GM21619 (cell line): ENCODE data around the gene THADA.

ENCODE experiments used
- ATAC-seq: cut with Tn5 transposase; IDR thresholded peaks from one replicate; pipeline ENCODE4 v1.9.1; 2021; ENCODE audit not compliant: unreplicated experiment

THADA gene

DNA sequence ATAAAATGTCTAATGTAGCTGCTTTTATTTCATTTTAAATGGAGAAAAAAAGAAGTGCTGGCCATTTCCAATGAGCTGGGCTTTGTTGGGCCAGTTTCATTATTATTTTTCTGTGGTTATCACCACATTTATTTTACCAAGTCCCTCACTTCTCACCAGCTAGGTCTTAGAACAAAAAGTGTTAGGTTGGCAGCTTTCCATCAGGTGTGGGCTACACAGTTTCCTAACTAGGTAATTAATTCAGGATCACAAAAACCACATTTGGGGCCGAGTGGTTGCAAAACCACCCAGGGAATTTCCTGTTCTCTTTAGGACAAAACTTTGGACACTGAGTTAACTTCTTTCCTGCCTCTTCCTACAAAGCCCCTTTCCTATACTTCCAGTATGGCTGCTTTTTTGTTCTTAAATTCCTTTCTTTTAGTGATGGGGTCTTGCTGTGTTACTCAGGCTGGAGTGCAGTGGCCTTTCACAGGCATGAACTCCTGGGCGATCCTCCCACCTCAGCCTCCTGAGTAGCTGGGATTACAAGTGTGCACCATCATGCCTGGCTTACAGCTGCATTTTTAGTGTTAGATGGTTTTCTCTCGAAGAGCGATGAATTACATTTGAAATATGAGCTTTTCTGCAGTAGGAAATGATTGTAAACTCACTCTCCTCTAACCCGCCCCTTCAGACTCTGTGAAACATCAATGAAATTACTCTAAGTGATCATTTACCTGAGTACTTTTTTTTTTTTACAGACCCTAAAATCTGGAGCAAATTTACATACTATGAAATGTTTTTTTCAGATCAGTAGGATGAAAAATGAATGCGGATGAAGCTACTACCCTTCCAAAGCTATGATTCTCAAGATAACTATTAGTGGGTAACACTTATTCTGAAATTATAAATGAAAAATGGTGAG is 366.8 kb downstream of the THADA start:
- no peak for ATAC-seq

DNA sequence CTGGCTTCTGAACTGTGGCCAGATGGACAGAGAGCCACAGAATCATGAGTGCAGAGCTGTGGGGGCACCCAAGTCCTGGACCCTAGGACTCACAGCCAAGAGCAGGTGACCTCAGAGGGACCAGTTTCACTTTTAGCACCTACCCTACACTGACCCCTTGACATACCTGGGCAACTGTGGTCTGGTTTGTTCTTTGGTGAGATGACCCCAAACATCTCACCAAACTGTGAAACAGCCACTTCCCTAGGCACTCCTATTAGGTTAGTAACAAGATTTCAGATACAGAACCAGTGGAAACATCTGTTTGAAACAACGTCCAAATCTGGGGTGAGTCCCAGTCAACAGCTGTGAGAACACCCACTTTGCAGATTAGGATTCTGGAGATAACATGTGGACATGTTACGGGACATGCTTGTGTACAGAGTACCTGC is 367.5 kb downstream of the THADA start:
- ATAC-seq = no peak

DNA sequence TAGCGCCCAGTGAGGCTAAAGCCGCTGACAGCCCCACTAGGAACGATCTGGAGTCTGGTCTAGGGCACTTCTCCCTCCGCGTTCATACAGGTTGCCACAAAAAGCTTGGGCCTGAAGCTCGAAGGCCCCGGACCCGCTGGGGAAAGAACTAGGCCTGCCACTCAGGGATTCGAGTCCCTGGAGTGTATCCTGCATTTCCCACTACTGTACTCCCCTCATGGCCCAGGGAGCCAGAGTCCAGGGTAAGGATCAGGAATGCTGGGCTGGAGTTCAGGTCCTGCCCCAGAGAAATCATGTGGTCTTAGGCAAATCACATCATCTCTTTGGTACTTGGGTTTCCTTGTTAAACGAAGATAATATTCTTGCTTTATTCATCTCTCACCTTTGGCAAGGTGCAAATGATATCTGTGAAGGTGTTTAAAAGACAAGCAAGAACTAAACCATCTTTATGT is 368.0 kb downstream of the THADA start:
- no peak for ATAC-seq

DNA sequence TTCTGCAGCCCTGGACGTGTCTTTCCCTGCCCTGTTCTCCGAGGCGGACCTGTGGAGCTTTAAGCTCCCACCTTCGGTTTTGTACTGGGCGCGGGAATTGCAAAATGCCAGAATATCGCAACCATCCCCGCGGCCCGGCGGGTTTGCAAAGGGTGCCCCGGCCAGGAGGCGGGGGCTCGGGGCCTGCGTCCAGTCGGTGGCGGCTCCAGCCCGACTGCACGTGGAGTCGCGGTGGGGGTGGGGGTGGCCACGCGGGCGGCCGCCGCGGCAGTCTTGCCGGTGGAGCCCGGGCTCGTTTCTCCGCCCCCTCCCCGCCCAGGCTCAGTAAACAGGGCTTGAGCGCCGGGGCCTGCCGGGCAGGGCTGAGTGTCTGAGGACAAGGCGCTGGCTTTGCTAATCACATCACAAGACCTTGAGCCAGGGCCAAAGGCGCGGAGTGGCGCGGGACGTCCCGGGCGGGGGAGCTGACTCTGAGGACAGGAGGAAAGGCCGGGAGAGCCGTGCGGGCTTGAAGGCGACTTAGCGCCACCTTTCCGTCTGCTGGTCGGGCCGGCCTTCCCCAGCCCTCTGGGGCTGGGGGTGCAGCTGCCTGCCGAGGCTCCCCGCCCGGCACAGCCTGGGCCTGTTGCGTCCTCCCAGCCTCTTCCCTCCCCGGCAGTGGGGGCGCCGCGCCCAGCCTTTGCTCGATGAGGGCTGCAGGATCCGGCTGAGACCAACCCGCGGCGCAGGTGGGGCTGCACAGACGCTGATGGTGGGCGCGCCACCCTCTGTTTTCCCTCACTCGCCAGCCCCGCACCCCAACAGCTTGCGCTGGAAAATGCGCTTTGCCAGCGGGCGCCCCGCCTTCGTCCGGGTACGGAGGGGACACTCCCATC is 368.6 kb downstream of the THADA start:
- ATAC-seq = no peak

DNA sequence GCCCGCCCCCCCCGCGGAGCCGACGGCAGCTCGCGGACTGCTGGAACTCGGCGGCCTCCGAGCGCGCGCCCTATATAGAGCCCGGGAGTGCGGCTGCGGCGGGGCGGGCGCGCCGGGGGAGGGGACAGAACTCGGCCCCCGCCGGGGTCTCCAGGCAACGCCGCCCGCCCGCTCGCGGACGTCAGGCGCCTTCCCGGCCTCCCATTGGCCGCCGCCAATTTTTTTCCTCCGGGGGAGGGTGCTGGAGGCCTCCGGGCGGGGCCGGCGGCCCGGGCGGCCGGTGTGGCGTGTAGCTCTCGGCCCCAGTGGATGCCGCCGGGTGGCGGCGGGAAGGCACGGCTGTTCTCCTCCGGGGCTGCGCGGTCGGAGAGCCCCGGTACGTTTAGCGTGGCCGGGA is 369.3 kb downstream of the THADA start, which contains the start of gene ZFP36L2:
Gene ZFP36L2 (minus strand): TSS at position 49 of the 397 bp plus-strand sequence. CDS start 291 bp downstream, outside the sequence.
- ATAC-seq = peak; percentile 51

DNA sequence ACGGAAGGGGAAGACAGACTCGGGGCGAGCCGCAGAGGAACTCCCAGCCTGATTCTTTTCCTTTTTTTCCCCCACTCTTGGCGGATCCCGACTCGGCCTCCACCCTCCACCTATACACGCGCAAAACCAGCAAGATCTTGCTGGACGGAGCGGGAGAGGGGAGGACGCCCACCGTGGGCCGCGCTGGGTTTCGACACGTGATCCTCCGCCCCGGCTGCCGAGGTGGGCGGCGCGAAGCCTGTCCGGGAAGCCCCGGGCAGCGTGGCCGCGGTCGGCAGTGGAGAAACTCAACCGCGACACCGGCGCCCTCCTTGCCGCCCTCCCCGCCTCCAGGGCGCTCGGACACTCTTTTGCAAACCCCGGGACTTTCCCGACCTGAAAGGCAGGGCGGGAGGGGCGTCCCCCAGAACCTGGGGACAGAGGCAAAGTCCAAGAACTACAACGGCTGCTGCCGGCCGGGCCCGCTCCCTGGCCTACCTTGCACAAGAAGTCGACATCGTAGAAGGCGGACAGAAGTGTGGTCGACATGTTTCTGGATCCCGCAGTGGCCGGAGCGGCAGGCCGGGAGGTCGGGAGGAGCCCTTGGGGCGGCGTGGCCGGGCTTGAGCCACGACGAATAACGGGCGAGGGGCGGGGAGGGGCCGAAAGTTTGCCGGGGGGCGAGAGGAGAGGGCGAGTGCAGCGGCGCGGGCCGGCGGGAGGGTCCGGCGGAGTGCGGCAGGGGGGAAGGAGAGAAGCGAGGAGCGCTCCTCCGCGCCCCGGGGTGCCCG is 369.9 kb downstream of the THADA start:
- ATAC-seq = peak; percentile 29

DNA sequence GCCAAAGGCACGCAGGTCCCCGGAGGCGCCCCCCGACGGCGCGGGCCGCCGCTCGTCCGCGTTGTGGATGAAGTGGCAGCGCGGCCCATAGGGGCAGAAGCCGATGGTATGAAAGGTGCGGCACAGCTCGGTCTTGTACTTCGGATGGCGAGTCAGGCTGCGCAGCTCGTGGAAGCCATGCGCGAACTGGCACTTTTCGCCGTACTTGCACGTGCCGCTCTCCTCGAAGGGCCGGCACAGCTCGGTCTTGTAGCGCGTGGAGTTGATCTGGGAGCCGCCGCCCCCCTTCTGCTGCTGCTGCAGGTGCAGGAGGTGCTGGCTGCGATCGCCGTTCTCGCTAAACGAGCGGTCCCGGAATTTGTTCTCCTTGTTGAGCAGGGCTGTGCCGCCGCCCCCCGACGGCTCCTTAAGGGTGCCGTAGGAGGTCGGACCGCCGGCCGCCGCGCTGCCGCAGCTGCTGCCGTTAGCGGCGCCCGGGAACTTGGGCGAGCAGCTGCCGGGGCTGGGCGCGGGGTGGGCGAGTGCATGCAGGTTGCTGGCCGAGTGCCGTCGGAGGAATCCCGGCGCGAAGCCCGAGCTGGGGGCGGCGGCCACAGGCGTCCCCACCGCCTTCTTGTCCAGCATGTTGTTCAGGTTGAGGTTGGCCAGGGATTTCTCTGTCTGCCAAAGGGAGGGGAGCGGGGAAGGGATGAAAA is 370.6 kb downstream of the THADA start:
- ATAC-seq = no peak

DNA sequence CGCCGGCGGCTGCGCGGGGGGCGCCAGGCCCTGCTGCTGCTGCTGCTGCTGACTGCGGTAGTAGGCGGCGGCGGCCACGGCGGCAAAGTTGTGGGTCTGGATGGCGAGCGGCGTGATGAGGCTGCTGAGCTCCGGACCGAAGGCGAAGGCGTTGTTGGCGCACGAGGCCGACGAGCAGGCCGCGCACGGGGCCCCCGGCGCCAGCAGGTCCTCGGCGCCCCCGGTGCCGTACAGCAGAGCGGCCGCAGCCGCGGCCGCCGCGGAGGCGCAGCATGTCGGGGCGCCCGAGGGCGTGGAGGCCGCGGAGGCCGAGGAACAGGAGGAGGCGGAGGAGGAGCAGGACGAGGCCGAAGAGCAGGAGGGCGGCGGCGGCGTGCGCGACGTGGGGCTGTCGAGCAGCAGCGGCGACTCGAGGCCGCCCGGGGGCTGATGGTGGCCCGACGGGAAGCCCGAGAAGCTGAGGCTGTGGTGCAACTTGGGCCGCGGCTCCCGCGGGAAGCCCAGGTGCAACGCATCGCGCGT is 371.2 kb downstream of the THADA start:
- no peak for ATAC-seq

DNA sequence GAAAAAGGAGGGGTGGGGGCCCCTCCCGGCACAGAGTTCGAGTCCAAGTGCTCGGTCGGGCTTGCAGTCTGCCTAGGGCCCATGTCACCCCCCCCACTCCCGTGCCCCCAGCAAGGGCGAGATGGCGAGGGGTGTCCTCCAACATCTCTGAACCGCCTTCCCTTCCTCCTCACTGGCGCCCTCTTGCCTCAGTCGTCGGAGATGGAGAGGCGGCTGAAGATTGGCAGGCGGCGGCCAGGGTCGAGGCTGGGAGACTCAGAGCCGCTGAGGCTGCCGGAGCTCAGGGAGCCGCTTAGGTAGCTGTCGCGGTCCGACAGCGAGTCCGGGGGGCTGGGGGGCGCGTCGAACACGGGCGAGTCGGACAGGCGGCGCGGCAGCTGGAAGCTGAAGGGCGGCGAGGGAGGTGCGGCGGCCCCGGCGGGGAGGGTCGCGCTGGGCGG is 371.7 kb downstream of the THADA start:
- ATAC-seq = no peak

DNA sequence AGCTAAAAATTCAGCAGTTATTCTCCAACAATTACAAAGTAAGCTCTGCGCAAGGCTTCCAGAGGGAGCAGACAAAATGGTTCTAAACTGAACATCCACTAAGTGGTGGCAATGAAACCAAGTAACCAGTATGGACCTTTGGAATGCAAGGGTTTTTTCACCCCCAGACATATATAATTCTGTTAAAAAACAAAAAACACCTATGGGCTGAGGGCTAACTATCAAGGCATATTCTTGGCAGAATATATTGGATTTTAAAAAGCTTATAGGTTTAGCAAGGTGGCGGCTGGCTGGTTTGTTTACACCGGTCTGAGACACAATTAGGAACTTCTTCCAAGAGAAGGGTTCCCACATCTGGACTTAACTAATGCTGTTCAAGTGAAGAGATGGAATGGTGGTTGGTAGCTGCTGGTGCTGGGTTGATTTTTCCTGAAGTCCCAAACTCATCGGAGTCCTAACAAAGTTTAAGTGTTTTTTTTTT is 372.3 kb downstream of the THADA start:
- ATAC-seq = no peak

DNA sequence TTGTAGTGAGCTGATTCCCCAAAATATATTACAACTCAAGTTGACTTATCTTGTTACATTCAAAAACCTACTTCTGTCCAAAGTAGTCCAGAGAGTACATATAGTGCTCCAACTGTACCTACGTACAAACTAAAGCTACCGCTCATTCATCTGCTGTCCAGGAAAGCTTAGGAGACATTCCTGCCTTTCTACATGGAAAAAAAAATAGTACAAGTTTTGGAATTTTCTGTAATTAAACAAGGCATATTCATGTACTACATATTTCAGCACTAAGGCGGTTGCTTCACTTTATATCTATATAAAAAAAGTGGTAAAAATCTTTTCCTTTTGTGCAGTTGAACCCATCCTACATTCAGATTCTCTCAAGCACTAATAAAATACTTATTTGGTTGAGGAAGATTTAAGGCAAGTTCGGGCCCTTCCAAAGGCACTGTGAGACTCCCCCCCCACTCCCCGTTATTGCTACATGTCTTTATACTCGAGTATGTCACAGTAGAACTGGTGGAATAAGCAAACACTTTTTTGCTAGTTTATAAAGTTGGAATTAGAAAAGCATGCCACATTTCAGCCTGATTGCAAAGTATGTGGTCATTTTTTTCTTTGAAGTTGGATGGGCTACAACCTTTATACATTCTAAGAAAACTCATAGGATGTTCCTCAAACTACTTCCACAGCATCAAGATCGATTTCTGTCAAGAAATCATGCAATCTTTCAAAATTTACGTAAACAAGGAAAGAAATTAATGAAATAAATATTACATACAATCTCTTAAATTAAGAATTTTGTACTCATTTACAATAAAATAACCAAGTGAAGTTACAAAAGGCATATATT is 373.1 kb downstream of the THADA start:
- ATAC-seq = no peak

DNA sequence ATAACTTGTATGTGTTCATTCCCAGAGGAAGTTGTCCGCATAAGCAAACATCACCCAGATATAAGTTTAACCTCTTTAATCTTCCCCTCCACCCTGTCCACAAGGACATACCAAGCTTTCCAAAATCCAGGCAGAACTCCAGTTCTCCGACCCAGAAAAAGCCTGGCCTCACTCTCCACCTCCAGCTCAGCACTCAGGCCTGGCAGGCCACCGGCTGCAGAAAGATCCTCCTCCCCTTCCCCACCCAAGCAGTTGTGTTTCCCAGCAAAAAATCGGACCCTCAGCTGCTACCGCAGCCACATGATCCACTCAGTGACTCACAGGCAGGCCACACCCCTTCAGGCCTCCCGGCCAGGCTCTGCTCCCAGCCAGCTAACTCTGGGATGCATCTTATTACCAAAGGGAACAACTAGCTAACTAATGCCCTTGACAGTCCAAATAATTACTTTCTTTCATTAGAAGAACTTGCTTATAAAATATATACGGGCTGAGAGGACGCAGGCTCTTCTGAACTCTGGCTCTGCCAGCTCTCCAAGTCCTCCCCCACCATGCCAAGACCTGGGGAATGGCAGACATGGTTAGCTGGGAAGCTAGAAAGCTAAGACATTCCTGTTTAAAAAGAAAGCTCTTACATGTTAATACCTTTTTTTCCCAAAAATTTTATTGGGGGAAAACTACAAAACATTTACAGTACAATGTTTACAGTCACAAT is 373.9 kb downstream of the THADA start:
- ATAC-seq = no peak

DNA sequence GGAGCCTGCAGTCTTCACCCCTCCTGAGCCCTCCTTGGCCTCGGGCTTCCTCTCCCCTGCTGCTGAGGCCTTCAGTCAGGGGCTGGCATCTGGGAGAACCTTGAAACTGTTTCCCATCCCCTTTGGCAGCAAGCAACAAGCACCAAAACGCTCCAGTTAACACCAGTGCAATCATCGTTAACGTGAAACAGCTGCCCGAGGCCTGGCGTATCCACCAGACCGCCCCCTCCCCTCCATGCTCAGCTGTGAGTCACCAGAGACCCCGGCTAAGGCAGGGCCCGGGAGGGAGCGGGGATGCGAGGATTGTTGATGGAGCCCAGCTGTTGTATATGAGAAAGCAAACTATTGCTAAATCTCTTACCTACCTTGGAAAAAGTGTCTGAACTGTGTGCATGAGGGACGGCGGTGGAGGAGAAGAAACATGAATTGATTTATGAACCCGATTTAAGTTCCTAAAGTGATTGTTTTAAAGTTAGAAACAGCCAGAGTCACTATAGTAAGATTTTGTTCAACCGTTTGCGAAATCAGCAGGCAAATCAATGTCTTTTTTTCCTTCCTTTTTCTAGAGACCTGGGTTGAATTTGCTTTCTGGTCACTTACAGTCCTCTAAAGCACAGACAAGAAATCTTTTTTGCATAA is 374.6 kb downstream of the THADA start:
- no peak for ATAC-seq

DNA sequence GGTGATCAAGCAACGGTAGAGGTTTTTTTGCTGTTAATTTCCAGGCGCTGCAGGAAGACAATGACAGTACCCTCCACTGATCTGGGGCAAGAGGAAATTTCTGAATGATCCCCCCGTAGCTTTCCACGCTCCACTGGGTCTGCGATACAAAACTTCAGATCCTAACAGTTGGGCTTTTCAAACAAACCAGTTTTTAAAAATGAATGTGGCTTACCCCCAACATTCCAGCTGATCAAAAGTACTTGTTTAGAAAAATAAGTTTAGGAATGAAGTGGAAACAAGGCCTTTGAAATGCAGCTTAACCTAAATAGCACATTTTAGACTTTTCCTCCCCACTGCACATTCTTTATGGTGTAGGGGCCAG is 375.1 kb downstream of the THADA start:
- ATAC-seq = no peak

DNA sequence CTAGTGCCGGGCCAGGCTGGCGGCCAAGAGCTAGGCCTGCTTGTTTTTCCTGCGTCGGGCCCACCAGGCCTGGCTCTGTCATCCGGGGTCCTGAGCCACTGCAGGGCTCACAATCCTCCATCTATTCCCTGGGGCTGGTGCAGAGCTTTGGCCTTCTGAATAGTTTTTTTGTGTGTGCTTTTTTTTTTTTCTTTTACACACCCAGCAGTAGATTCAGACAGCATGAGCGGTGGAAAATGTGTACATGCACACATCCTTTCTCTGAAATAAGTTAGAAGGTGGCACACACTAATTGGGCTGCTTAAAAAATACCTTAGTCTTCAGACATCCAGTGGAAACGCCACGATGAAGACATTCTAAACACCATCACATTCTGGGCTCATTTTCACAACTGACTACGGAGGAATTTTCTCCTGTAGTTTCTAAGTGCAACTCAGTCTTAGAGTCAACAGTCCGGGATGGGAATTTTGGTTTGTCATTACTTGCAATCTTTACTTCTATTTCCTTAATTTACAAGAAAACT is 375.5 kb downstream of the THADA start:
- ATAC-seq = no peak

DNA sequence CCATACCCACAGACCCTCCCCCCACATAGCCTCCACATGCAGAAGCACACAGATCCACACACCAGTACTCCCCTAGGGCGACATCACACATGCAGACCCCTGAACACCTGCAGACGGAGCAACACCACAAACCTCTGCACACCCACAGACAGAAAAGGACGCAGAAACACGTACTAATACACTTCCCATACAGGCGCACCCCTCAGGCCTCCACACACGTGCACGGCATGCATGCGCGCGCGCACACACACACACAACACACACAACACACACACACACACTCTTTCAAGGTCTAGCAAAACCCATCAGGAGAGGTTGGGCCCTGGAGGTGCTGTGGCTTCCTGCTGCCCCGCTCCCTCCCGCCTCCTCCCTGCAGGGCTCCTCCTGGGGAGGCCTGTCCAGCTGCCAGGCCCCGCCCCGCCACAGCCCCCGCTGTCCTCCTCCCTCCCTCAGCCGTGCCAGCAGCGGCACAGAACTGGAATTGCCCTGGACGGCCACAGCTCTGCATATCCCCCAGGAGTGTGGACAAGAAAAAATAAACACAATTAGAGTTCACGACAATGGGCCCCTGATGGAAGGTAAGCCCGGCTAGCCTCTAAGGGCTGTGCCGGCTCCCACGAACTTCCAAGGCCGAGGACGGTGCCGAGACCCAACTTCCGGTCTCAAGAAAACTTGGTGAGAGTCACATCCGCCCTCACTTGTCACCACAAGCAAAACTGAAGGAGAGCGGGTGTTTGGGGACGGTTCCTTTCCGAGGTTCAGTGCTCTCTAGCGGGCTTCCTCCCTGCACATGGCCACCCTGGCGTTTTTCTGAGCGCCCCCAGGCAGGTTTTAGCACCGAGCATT is 376.2 kb downstream of the THADA start:
- ATAC-seq = peak; percentile 56
